Stimulated activated naive CD8-positive, alpha-beta T cell treated with anti-CD3 and anti-CD28 coated beads, Interleukin-15, Interleukin-2, amounts not matched to agents 100 ng/mL and 50 ng/mL, for 24 hours (primary cell): ENCODE data around the gene OTC.

Experiments
- H3K27ac Mint-ChIP-seq: one replicate; pipeline ENCODE4 v1.8.0; 2021; ENCODE audit warnings: mild to moderate bottlenecking, mixed read lengths
- H3K27me3 Mint-ChIP-seq: one replicate; pipeline ENCODE4 v1.8.0; 2021; ENCODE audit warnings: mixed read lengths
- H3K36me3 Mint-ChIP-seq: one replicate; pipeline ENCODE4 v1.8.0; 2021; ENCODE audit warnings: low read depth, mixed read lengths
- H3K4me1 Mint-ChIP-seq: one replicate; pipeline ENCODE4 v1.8.0; 2021; ENCODE audit warnings: low read depth, mixed read lengths
- H3K4me3 Mint-ChIP-seq: one replicate; pipeline ENCODE4 v1.8.0; 2021; ENCODE audit warnings: mild to moderate bottlenecking, mixed read lengths
- H3K9me3 Mint-ChIP-seq: one replicate; pipeline ENCODE4 v1.8.0; 2021; ENCODE audit warnings: mixed read lengths

Gene OTC

DNA sequence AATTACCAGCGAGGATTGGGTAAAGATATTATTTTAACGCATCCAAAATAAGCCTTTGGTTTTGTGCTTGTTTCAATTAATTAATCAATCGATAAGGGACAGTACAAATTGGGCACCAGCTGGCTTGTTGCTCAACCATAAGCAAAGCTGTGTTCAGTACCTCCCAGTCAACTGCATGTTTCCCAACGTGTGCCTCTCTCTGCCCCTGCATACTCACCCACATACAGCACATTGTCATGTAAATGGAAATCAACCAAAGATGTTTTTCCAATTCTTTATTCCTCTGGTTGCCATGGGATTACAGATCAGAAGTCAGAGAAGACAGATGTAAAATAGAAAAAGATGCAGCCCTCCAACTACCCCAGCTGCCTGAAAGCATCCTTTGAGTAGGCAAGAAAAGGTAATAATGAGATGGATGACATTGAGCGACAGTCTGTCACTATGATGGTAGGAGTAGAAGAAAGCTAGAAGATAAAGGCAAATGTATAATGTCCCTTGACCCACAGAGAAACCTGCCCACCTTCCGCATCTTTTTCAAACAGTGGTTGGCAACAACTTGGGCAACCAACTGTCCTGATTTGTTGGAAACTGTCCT is 116.3 kb downstream of the OTC start:
- Mint-ChIP-seq H3K27me3 (no peaks in the 10 kb centered on the region), H3K4me3 (no peak overlapping the region), H3K36me3 (no peaks in the 10 kb centered on the region), H3K9me3 (no peaks in the 10 kb centered on the region), H3K27ac (no peak overlapping the region), H3K4me1 (no peaks in the 10 kb centered on the region)
